ENCODE measurements around the gene CARD18.
"Not testable (repeated sequence)": the region's sequence is repeated elsewhere in the genome, so short reads cannot be mapped to it uniquely, and the experiment has no call there.

The CARD18 gene

GRCh38 chr11:105109321-105109720 is 30.2 kb downstream of the CARD18 start:
- Mint-ChIP-seq H3K9me3 (ENCODE audit: low read depth) (no peaks in the 10 kb centered on the region), H3K27ac (no peak overlapping the region), H3K4me3 (no peak overlapping the region), H3K36me3 (no peaks in the 10 kb centered on the region), H3K4me1 (ENCODE audit: low read depth) (peaks cover 13% of the 10 kb centered on the region), H3K27me3 (peaks cover 13% of the 10 kb centered on the region)

- peaks cover 13% of the 10 kb centered on the region for H3K27me3 Mint-ChIP-seq
- no peak overlapping the region for H3K4me3 Mint-ChIP-seq
- H3K36me3 Mint-ChIP-seq: no peaks in the 10 kb centered on the region
- H3K9me3 Mint-ChIP-seq (ENCODE audit: low read depth): no peaks in the 10 kb centered on the region
- no peak overlapping the region for H3K27ac Mint-ChIP-seq
- peaks cover 14% of the 10 kb centered on the region for H3K4me1 Mint-ChIP-seq (ENCODE audit: low read depth)
Measured at GRCh38 chr11:105108247-105108646, 31.3 kb downstream of the CARD18 start.

GRCh38 chr11:105107226-105107825 is 32.2 kb downstream of the CARD18 start:
- not testable (repeated sequence) for H3K27ac Mint-ChIP-seq
- H3K4me1 Mint-ChIP-seq (ENCODE audit: low read depth): peaks cover 14% of the 10 kb centered on the region

GRCh38 chr11:105106140-105106539 is 33.4 kb downstream of the CARD18 start:
- H3K4me3 Mint-ChIP-seq: no peak overlapping the region
- H3K9me3 Mint-ChIP-seq (ENCODE audit: low read depth): no peaks in the 10 kb centered on the region
- peaks cover 10% of the 10 kb centered on the region for H3K27me3 Mint-ChIP-seq
- peaks cover 18% of the 10 kb centered on the region for H3K4me1 Mint-ChIP-seq (ENCODE audit: low read depth)
- H3K36me3 Mint-ChIP-seq: no peaks in the 10 kb centered on the region
- H3K27ac Mint-ChIP-seq: no peak overlapping the region

More at GRCh38 chr11:105107226-105107825, 32.2 kb downstream of the CARD18 start:
- H3K9me3 Mint-ChIP-seq (ENCODE audit: low read depth); H3K4me3 Mint-ChIP-seq; H3K36me3 Mint-ChIP-seq: not testable (repeated sequence)
- peaks cover 10% of the 10 kb centered on the region for H3K27me3 Mint-ChIP-seq

GRCh38 chr11:105104292-105104691 is 35.3 kb downstream of the CARD18 start:
- Mint-ChIP-seq H3K27me3 (peaks cover 3% of the 10 kb centered on the region), H3K9me3 (ENCODE audit: low read depth) (no peaks in the 10 kb centered on the region), H3K36me3 (no peaks in the 10 kb centered on the region), H3K4me3 (no peak overlapping the region), H3K27ac (no peak overlapping the region), H3K4me1 (ENCODE audit: low read depth) (peaks cover 26% of the 10 kb centered on the region)

GRCh38 chr11:105103336-105103735 is 36.2 kb downstream of the CARD18 start:
- H3K4me1 Mint-ChIP-seq (ENCODE audit: low read depth): peaks cover 32% of the 10 kb centered on the region

GRCh38 chr11:105102079-105102581 is 37.4 kb downstream of the CARD18 start:
- not testable (repeated sequence) for H3K36me3 Mint-ChIP-seq, H3K4me3 Mint-ChIP-seq, H3K27ac Mint-ChIP-seq

More at GRCh38 chr11:105103336-105103735, 36.2 kb downstream of the CARD18 start:
- no peak overlapping the region for H3K27ac Mint-ChIP-seq
- no peak overlapping the region for H3K4me3 Mint-ChIP-seq
- H3K9me3 Mint-ChIP-seq (ENCODE audit: low read depth): no peaks in the 10 kb centered on the region
- H3K27me3 Mint-ChIP-seq: peaks cover 3% of the 10 kb centered on the region
- no peaks in the 10 kb centered on the region for H3K36me3 Mint-ChIP-seq

GRCh38 chr11:105100981-105101630 is 38.5 kb downstream of the CARD18 start:
- Mint-ChIP-seq H3K4me3 (peak overlapping the region; percentile 43), H3K4me1 (ENCODE audit: low read depth) (peaks cover 32% of the 10 kb centered on the region), H3K9me3 (ENCODE audit: low read depth) (no peaks in the 10 kb centered on the region), H3K27ac (peak overlapping the region; percentile 67), H3K36me3 (no peaks in the 10 kb centered on the region), H3K27me3 (no peaks in the 10 kb centered on the region)

More at GRCh38 chr11:105102079-105102581, 37.4 kb downstream of the CARD18 start:
- H3K4me1 Mint-ChIP-seq (ENCODE audit: low read depth): peaks cover 32% of the 10 kb centered on the region
- not testable (repeated sequence) for H3K9me3 Mint-ChIP-seq (ENCODE audit: low read depth); H3K27me3 Mint-ChIP-seq

GRCh38 chr11:105100206-105100605 is 39.4 kb downstream of the CARD18 start:
- peaks cover 32% of the 10 kb centered on the region for H3K4me1 Mint-ChIP-seq (ENCODE audit: low read depth)
- H3K36me3 Mint-ChIP-seq: no peaks in the 10 kb centered on the region
- H3K9me3 Mint-ChIP-seq (ENCODE audit: low read depth): no peaks in the 10 kb centered on the region
- H3K27me3 Mint-ChIP-seq: no peaks in the 10 kb centered on the region
- no peak overlapping the region for H3K27ac Mint-ChIP-seq
- H3K4me3 Mint-ChIP-seq: peak overlapping the region; percentile 43

- H3K27ac Mint-ChIP-seq; H3K36me3 Mint-ChIP-seq; H3K27me3 Mint-ChIP-seq; H3K4me3 Mint-ChIP-seq; H3K9me3 Mint-ChIP-seq (ENCODE audit: low read depth): not testable (repeated sequence)
- H3K4me1 Mint-ChIP-seq (ENCODE audit: low read depth): peaks cover 32% of the 10 kb centered on the region
Measured at GRCh38 chr11:105099594-105099993, 40.0 kb downstream of the CARD18 start.

GRCh38 chr11:105092256-105093239 is 47.0 kb downstream of the CARD18 start:
- H3K4me3 Mint-ChIP-seq: no peak overlapping the region
- H3K27ac Mint-ChIP-seq: no peak overlapping the region
- peaks cover 5% of the 10 kb centered on the region for H3K27me3 Mint-ChIP-seq
- no peaks in the 10 kb centered on the region for H3K9me3 Mint-ChIP-seq (ENCODE audit: low read depth)
- H3K36me3 Mint-ChIP-seq: no peaks in the 10 kb centered on the region
- H3K4me1 Mint-ChIP-seq (ENCODE audit: low read depth): no peaks in the 10 kb centered on the region

Data from activated naive CD8-positive, alpha-beta T cell (primary cell).